PC-3 (cell line): ENCODE results near the gene NAA10. TPM values are rescaled to one million over a fixed set of nuclear protein-coding genes. Genes with fewer than 3 reads are reported as not detected.

Experiments
- ATAC-seq: fragments of 200-7000 bp; cut with Tn5 transposase; 2 replicates; pipeline ENCODE4 v1.9.1; 2020; ENCODE audit warnings: mild to moderate bottlenecking, moderate library complexity
- BruUV-seq: library from RNA; stranded (reverse); fragments of 400-500 nt; replicated peaks from 2 replicates; lab custom pipeline; 2021; lab: Mats Ljungman, UMichigan
- CTCF ChIA-PET: fragments of 300-600 bp; sonication (Branson Sonifier 250); formaldehyde crosslinking; loops from one replicate; lab custom pipeline; 2022; ENCODE audit warnings: antibody characterized with exemption; lab: Charles Lee
- POLR2A ChIA-PET: fragments of 300-600 bp; sonication (Branson Sonifier 250); formaldehyde crosslinking; loops from one replicate; lab custom pipeline; 2022; ENCODE audit warnings: antibody characterized with exemption; ENCODE audit not compliant: unreplicated experiment; lab: Charles Lee
- DNase-seq: peaks from one replicate; pipeline ENCODE4 v3.0.0-alpha.2; 2015
- H2AFZ ChIP-seq: fragments of 300-600 bp; sonication (generic); 2 replicates; pipeline ENCODE4 v1.6.0; 2016; ENCODE audit warnings: antibody characterized with exemption, low read length
- H3F3A ChIP-seq: fragments of 300-600 bp; sonication (generic); one replicate; pipeline ENCODE4 v1.6.0; 2017; ENCODE audit warnings: antibody characterized with exemption, low read length, control low read depth, mild to moderate bottlenecking; ENCODE audit not compliant: unreplicated experiment
- H3K27ac ChIP-seq: fragments of 300-600 bp; sonication (generic); 2 replicates; pipeline ENCODE4 v1.5.1; 2016; ENCODE audit warnings: mild to moderate bottlenecking, low read length
- H3K27me3 ChIP-seq: fragments of 300-600 bp; sonication (generic); 2 replicates; pipeline ENCODE4 v1.6.1; 2016; ENCODE audit warnings: low read length, mixed read lengths
- H3K36me3 ChIP-seq: fragments of 300-600 bp; sonication (generic); 2 replicates; pipeline ENCODE4 v1.6.1; 2016; ENCODE audit warnings: low read depth, mixed run types, low read length, mixed read lengths
- H3K4me1 ChIP-seq: fragments of 300-600 bp; sonication (generic); 2 replicates; pipeline ENCODE4 v1.5.1; 2016; ENCODE audit warnings: low read length; ENCODE audit not compliant: insufficient read depth
- H3K4me2 ChIP-seq: fragments of 300-600 bp; sonication (generic); 2 replicates; pipeline ENCODE4 v1.6.0; 2016; ENCODE audit warnings: low read length
- H3K4me3 ChIP-seq: fragments of 300-600 bp; sonication (generic); 2 replicates; pipeline ENCODE4 v1.5.1; 2016; ENCODE audit warnings: mild to moderate bottlenecking, low read length, mixed read lengths
- H3K79me2 ChIP-seq: fragments of 300-600 bp; sonication (generic); 2 replicates; pipeline ENCODE4 v1.6.1; 2017; ENCODE audit warnings: low read length, mixed read lengths
- H3K9ac ChIP-seq: fragments of 300-600 bp; sonication (generic); 2 replicates; pipeline ENCODE4 v1.6.0; 2016; ENCODE audit warnings: mild to moderate bottlenecking, low read length
- H3K9me2 ChIP-seq: fragments of 300-600 bp; sonication (generic); replicated peaks from 2 replicates; pipeline ENCODE4 v1.6.1; 2016; ENCODE audit warnings: mixed run types, low read length, mixed read lengths
- H3K9me3 ChIP-seq: fragments of 300-600 bp; sonication (generic); 2 replicates; pipeline ENCODE4 v1.6.1; 2016; ENCODE audit warnings: low read length, mixed read lengths
- H4K20me1 ChIP-seq: fragments of 300-600 bp; sonication (generic); 2 replicates; pipeline ENCODE4 v1.6.1; 2016; ENCODE audit warnings: low read length, mixed read lengths
- CTCF ChIP-seq: fragments of 300-600 bp; sonication (generic); conservative IDR thresholded peaks from 2 replicates; pipeline ENCODE4 v1.5.1; 2017; ENCODE audit warnings: antibody characterized with exemption, low read depth, mild to moderate bottlenecking, low read length
- EZH2 ChIP-seq: fragments of 300-600 bp; sonication (generic); IDR thresholded peaks from one replicate; pipeline ENCODE4 v1.6.1; 2017; ENCODE audit warnings: antibody characterized with exemption, mild to moderate bottlenecking, low read length; ENCODE audit not compliant: unreplicated experiment
- EZH2phosphoT487 ChIP-seq: fragments of 300-600 bp; sonication (generic); IDR thresholded peaks from 2 replicates; pipeline ENCODE4 v1.6.1; 2018; ENCODE audit warnings: mild to moderate bottlenecking, antibody characterized with exemption, low read length, borderline replicate concordance
- intact Hi-C: fragments of 100-400 bp; cut with micrococcal nuclease; formaldehyde crosslinking; loops from 2 replicates; pipeline ENCODE4 v1.9.0; 2023
- microRNA-seq: library from miRNA; unstranded; fragments of <30 nt; microRNA quantifications from one replicate; pipeline ENCODE4 v1.1.0, GENCODE V29; 2020; ENCODE audit not compliant: unreplicated experiment
- total RNA-seq: library from RNA; depleted of rRNA; stranded (reverse); fragments of >200 nt; gene quantifications from 2 replicates; pipeline ENCODE4 v1.2.3, GENCODE V29; 2014; rRNA removed

The NAA10 gene
- total RNA-seq, 1 experiment from 2014 or later, result 172 TPM

GRCh38 chrX:153880440-153880815 is 54.4 kb downstream of the NAA10 start:
- no peak overlapping the region for H3K27ac ChIP-seq
- BruUV-seq, result no TSS peak
- ChIA-PET CTCF (no interaction called here), POLR2A (no interaction called here)
- TF ChIP-seq CTCF (no peak), EZH2phosphoT487 (no peak), EZH2 (no peak)
- H3K27me3 ChIP-seq, result peaks cover 5% of the 10 kb centered on the region; the same call in 1 of the 2 replicates
- intact Hi-C loops, result no loop called here
- H3F3A ChIP-seq, result no peaks in the 10 kb centered on the region
- DNase-seq (no peak), ATAC-seq (no peak)
- H3K4me3 ChIP-seq, result no peak overlapping the region
- no peaks in the 10 kb centered on the region for H3K79me2 ChIP-seq
- no peaks in the 10 kb centered on the region for H4K20me1 ChIP-seq
- H3K4me2 ChIP-seq, result no peak overlapping the region
- no peak overlapping the region for H3K9ac ChIP-seq
- H3K9me2 ChIP-seq, result no peaks in the 10 kb centered on the region
- H2AFZ ChIP-seq, result no peak overlapping the region
- peaks cover 7% of the 10 kb centered on the region; the same call in 1 of the 2 replicates for H3K4me1 ChIP-seq
- no peaks in the 10 kb centered on the region for H3K9me3 ChIP-seq
- no peaks in the 10 kb centered on the region for H3K36me3 ChIP-seq

GRCh38 chrX:153879741-153880439 is 54.9 kb downstream of the NAA10 start:
- CTCF ChIA-PET, result no interaction called here
- Histone ChIP-seq H3K9ac (no peak overlapping the region), H3K27ac (no peak overlapping the region), H3K4me2 (no peak overlapping the region), H2AFZ (no peak overlapping the region), H3F3A (no peaks in the 10 kb centered on the region), H3K27me3 (no peaks in the 10 kb centered on the region), H3K9me3 (no peaks in the 10 kb centered on the region), H4K20me1 (no peaks in the 10 kb centered on the region), H3K79me2 (no peaks in the 10 kb centered on the region), H3K9me2 (no peaks in the 10 kb centered on the region), H3K4me3 (no peak overlapping the region), H3K36me3 (no peaks in the 10 kb centered on the region), H3K4me1 (peaks cover 2% of the 10 kb centered on the region; the same call in 1 of the 2 replicates)
- ATAC-seq (no peak), DNase-seq (no peak)
- intact Hi-C loops, result no loop called here
- TF ChIP-seq EZH2phosphoT487 (no peak), EZH2 (no peak), CTCF (no peak)
- no TSS peak for BruUV-seq
- POLR2A ChIA-PET, result no interaction called here

Small RNA genes lying within 50 kb of the gene (microRNA-seq; reads per million reads assigned to microRNA genes)
- gene MIR3202-1 (not detected), gene MIR3202-2 (not detected)

Other genes with a start within 250 kb of the NAA10 start
- 45.3 and 52.5 TPM in 2 replicates for gene SLC6A8, start 247.1 kb downstream of the NAA10 start, total RNA-seq
- gene BCAP31, start 210.7 kb downstream of the NAA10 start, total RNA-seq, result 289 and 301 TPM in 2 replicates
- 44.4 and 48.6 TPM in 2 replicates for gene ABCD1, start 210.2 kb downstream of the NAA10 start, total RNA-seq
- 27.3 and 43.5 TPM in 2 replicates for gene PLXNB3, start 170.8 kb downstream of the NAA10 start, total RNA-seq
- gene SRPK3, start 154.0 kb downstream of the NAA10 start, total RNA-seq, result 0.40 and 1.5 TPM in 2 replicates
- 88.6 and 104 TPM in 2 replicates for gene IDH3G, start 140.7 kb downstream of the NAA10 start, total RNA-seq
- 232 and 298 TPM in 2 replicates for gene SSR4, start 140.4 kb downstream of the NAA10 start, total RNA-seq
- 0.26 and 0.63 TPM in 2 replicates for gene PDZD4, start 104.5 kb downstream of the NAA10 start, total RNA-seq
- gene L1CAM, start 48.9 kb downstream of the NAA10 start, total RNA-seq, result 5.2 and 11.2 TPM in 2 replicates
- not detected in 2 replicates for gene AVPR2, start 30.4 kb downstream of the NAA10 start, total RNA-seq
- gene ARHGAP4, start 8.8 kb downstream of the NAA10 start, total RNA-seq, result 4.0 and 4.6 TPM in 2 replicates
- gene RENBP, start 9.6 kb upstream of the NAA10 start, total RNA-seq, result 3.7 TPM in 1 of 2 replicates, not detected in the other
- gene HCFC1, start 36.8 kb upstream of the NAA10 start, total RNA-seq, result 66.9 and 94.0 TPM in 2 replicates
- 10.6 and 12.4 TPM in 2 replicates for gene TMEM187, start 37.7 kb upstream of the NAA10 start, total RNA-seq
- 366 and 427 TPM in 2 replicates for gene IRAK1, start 84.9 kb upstream of the NAA10 start, total RNA-seq
- 40.8 and 47.3 TPM in 2 replicates for gene MECP2, start 162.7 kb upstream of the NAA10 start, total RNA-seq
- gene OPN1LW, start 209.2 kb upstream of the NAA10 start, total RNA-seq, result not detected in 2 replicates
- gene OPN1MW, start 247.6 kb upstream of the NAA10 start, total RNA-seq, result not detected in 2 replicates